HEK293 (cell line): ENCODE results near the gene GRN.

Experiments
- CTCF ChIA-PET: fragments of 350-600 bp; formaldehyde crosslinking; extraction: SDS; loops from one replicate; lab custom pipeline; 2021; ENCODE audit warnings: antibody characterized with exemption; lab: Yijun Ruan, JAX
- POLR2A ChIA-PET: fragments of 300-600 bp; formaldehyde crosslinking; extraction: SDS; loops from one replicate; lab custom pipeline; 2020; ENCODE audit warnings: antibody characterized with exemption, inconsistent platforms; lab: Yijun Ruan, JAX
- H3K27ac ChIP-seq: fragments of 200-500 bp; sonication (Bioruptor generic); 2 replicates; pipeline ENCODE4 v1.5.1; 2014; ENCODE audit warnings: low read depth, low read length, control low read depth, inconsistent platforms; ENCODE audit errors: extremely low read depth
- H3K36me3 ChIP-seq, 2 experiments: fragments of 200-500 bp in 1 of 2; sonication (Bioruptor generic) in 1 of 2; 1 replicate in 1 of 2; 2 replicates in 1 of 2; pipeline ENCODE4 v1.5.1; 2014 to 2017; ENCODE audit warnings: inconsistent platforms in 2 of 2, low read length in 2 of 2; ENCODE audit not compliant: control insufficient read depth in 2 of 2, insufficient read depth in 1 of 2
- H3K4me1 ChIP-seq: fragments of 200-500 bp; sonication (Bioruptor generic); 2 replicates; pipeline ENCODE4 v1.5.1; 2014; ENCODE audit warnings: mild to moderate bottlenecking, low read length, inconsistent platforms; ENCODE audit not compliant: control insufficient read depth, insufficient read depth
- H3K4me3 ChIP-seq: 2 replicates; pipeline ENCODE4 v1.5.1; 2011; ENCODE audit warnings: low read depth, mild to moderate bottlenecking, control low read depth, low read length, moderate library complexity
- H3K9me3 ChIP-seq: fragments of 200-500 bp; sonication (Bioruptor generic); 2 replicates; pipeline ENCODE4 v1.5.1; 2014; ENCODE audit warnings: low read depth, low read length, inconsistent platforms; ENCODE audit not compliant: control insufficient read depth, insufficient read depth
- BCL6B ChIP-seq: fragments of 450-650 bp; formaldehyde crosslinking; IDR thresholded peaks from 2 replicates; pipeline ENCODE4 v1.5.1; 2017; ENCODE audit warnings: missing biosample characterization, missing genetic modification characterization
- FEZF1 ChIP-seq: fragments of 450-650 bp; formaldehyde crosslinking; IDR thresholded peaks from 2 replicates; pipeline ENCODE4 v1.5.1; 2016; ENCODE audit warnings: missing biosample characterization, missing genetic modification characterization
- IKZF3 ChIP-seq: fragments of 450-650 bp; IDR thresholded peaks from 2 replicates; pipeline ENCODE4 v1.5.0; 2018; ENCODE audit warnings: missing biosample characterization, mild to moderate bottlenecking, missing genetic modification characterization, moderate library complexity
- MYNN ChIP-seq: fragments of 450-650 bp; formaldehyde crosslinking; IDR thresholded peaks from 2 replicates; pipeline ENCODE4 v1.5.1; 2016; ENCODE audit warnings: missing biosample characterization, missing genetic modification characterization, borderline replicate concordance
- PRDM6 ChIP-seq: fragments of 450-650 bp; formaldehyde crosslinking; IDR thresholded peaks from 2 replicates; pipeline ENCODE4 v1.5.1; 2017; ENCODE audit warnings: missing biosample characterization, missing genetic modification characterization
- SETDB1 ChIP-seq: IDR thresholded peaks from one replicate; pipeline ENCODE4 v1.6.1; 2017; ENCODE audit warnings: mild to moderate bottlenecking, low read length, moderate library complexity, mixed read lengths; ENCODE audit not compliant: insufficient read length
- ZBTB6 ChIP-seq: fragments of 450-650 bp; formaldehyde crosslinking; IDR thresholded peaks from 2 replicates; pipeline ENCODE4 v1.5.1; 2017; ENCODE audit warnings: missing biosample characterization, missing genetic modification characterization
- ZFP3 ChIP-seq: fragments of 450-650 bp; formaldehyde crosslinking; IDR thresholded peaks from 2 replicates; pipeline ENCODE4 v1.5.1; 2016; ENCODE audit warnings: low read depth, missing biosample characterization, missing genetic modification characterization
- ZFP41 ChIP-seq: fragments of 450-650 bp; formaldehyde crosslinking; IDR thresholded peaks from 2 replicates; pipeline ENCODE4 v1.5.1; 2016; ENCODE audit warnings: missing biosample characterization, missing genetic modification characterization, borderline replicate concordance
- ZNF10 ChIP-seq: fragments of 450-650 bp; formaldehyde crosslinking; IDR thresholded peaks from 2 replicates; pipeline ENCODE4 v1.5.1; 2017; ENCODE audit warnings: missing biosample characterization, missing genetic modification characterization
- ZNF157 ChIP-seq: fragments of 450-650 bp; formaldehyde crosslinking; IDR thresholded peaks from 2 replicates; pipeline ENCODE4 v1.5.1; 2016; ENCODE audit warnings: missing biosample characterization, missing genetic modification characterization
- ZNF19 ChIP-seq: fragments of 450-650 bp; formaldehyde crosslinking; IDR thresholded peaks from 2 replicates; pipeline ENCODE4; 2016; ENCODE audit warnings: missing biosample characterization, missing genetic modification characterization, low read depth
- ZNF2 ChIP-seq: fragments of 450-650 bp; formaldehyde crosslinking; IDR thresholded peaks from 2 replicates; pipeline ENCODE4 v1.5.1; 2016; ENCODE audit warnings: missing biosample characterization, missing genetic modification characterization
- ZNF211 ChIP-seq: fragments of 450-650 bp; formaldehyde crosslinking; IDR thresholded peaks from 2 replicates; pipeline ENCODE4 v1.5.1; 2016; ENCODE audit warnings: low read depth, missing biosample characterization, missing genetic modification characterization
- ZNF214 ChIP-seq: fragments of 450-650 bp; formaldehyde crosslinking; IDR thresholded peaks from 2 replicates; pipeline ENCODE4 v1.5.1; 2017; ENCODE audit warnings: missing biosample characterization, mild to moderate bottlenecking, missing genetic modification characterization, borderline replicate concordance
- ZNF223 ChIP-seq: fragments of 450-650 bp; formaldehyde crosslinking; IDR thresholded peaks from 2 replicates; pipeline ENCODE4 v1.5.1; 2016; ENCODE audit warnings: missing biosample characterization, missing genetic modification characterization
- ZNF292 ChIP-seq: fragments of 450-650 bp; formaldehyde crosslinking; IDR thresholded peaks from 2 replicates; pipeline ENCODE4 v1.5.1; 2016; ENCODE audit warnings: low read depth, missing biosample characterization, missing genetic modification characterization, borderline replicate concordance
- ZNF335 ChIP-seq: fragments of 450-650 bp; formaldehyde crosslinking; conservative IDR thresholded peaks from 2 replicates; pipeline ENCODE4 v1.5.1; 2016; ENCODE audit warnings: missing biosample characterization, missing genetic modification characterization
- ZNF449 ChIP-seq: fragments of 450-650 bp; formaldehyde crosslinking; IDR thresholded peaks from 2 replicates; pipeline ENCODE4 v1.5.1; 2017; ENCODE audit warnings: missing biosample characterization, mild to moderate bottlenecking, missing genetic modification characterization, moderate library complexity
- ZNF571 ChIP-seq: fragments of 450-650 bp; formaldehyde crosslinking; IDR thresholded peaks from 2 replicates; pipeline ENCODE4 v1.5.0; 2017; ENCODE audit warnings: missing biosample characterization, missing genetic modification characterization
- ZNF600 ChIP-seq: fragments of 450-650 bp; formaldehyde crosslinking; IDR thresholded peaks from 2 replicates; pipeline ENCODE4 v1.5.1; 2016; ENCODE audit warnings: missing biosample characterization, missing genetic modification characterization
- ZNF624 ChIP-seq: fragments of 450-650 bp; formaldehyde crosslinking; IDR thresholded peaks from 2 replicates; pipeline ENCODE4 v1.5.1; 2017; ENCODE audit warnings: missing biosample characterization, missing genetic modification characterization
- ZSCAN30 ChIP-seq: fragments of 450-650 bp; IDR thresholded peaks from 2 replicates; pipeline ENCODE4 v1.5.1; 2018; ENCODE audit warnings: missing biosample characterization, mild to moderate bottlenecking, missing genetic modification characterization, moderate library complexity
- TF ChIP-seq, protein P1 (sequence below): fragments of 450-650 bp; formaldehyde crosslinking; IDR thresholded peaks from 2 replicates; pipeline ENCODE4 v1.5.1; 2017; ENCODE audit warnings: missing biosample characterization, missing genetic modification characterization

GRN gene

DNA sequence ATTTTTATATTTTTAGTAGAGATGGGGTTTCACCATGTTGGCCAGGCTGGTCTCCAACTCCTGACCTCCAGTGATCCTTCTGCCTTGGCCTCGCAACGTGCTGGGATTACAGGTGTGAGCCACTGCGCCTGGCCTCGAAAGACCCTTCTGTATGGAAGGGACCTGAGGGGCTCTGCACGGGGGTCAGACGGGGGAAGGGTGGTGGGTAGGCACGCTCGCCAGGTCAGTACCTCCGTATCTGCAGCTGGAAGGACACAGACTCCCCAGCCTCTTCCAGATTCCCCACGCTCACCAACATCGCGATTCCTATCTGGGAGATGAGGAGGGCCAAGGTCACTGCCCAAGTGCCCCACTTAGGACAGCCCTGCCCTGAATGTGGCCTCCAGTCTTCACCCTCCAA is 31.7 kb downstream of the GRN start (continued):
- no peak for TF ChIP-seq ZNF211 (tag by site-specific recombination)
- no peak for TF ChIP-seq ZNF292 (tag by site-specific recombination)
- TF ChIP-seq ZNF157 (tag by site-specific recombination): no peak
- no peak for TF ChIP-seq ZFP41 (tag by site-specific recombination)
- TF ChIP-seq ZBTB6: no peak
- TF ChIP-seq ZNF223 (tag by site-specific recombination): no peak
- TF ChIP-seq FEZF1 (tag by site-specific recombination): no peak
- TF ChIP-seq PRDM6 (tag by site-specific recombination): no peak
- no peak for TF ChIP-seq ZNF571
- TF ChIP-seq ZFP3: no peak
- TF ChIP-seq ZSCAN30 (tag by site-specific recombination): no peak
- no peak for TF ChIP-seq ZNF449 (tag by site-specific recombination)
- TF ChIP-seq ZNF2 (tag by site-specific recombination): no peak
- TF ChIP-seq ZNF600: no peak
- TF ChIP-seq ZNF10 (tag by site-specific recombination): no peak

GRCh38 chr17:44378171-44378705 is 33.1 kb downstream of the GRN start:
- H3K27ac ChIP-seq: no peak overlapping the region
- POLR2A ChIA-PET: interaction anchor here (0.7 kb wide), 1 partner anchor 527 kb away, joined by 3 read pairs; no protein-coding TSS in a partner anchor
- H3K9me3 ChIP-seq: no peaks in the 10 kb centered on the region
- TF ChIP-seq IKZF3 (no peak), SETDB1 (no peak), ZNF19 (tag by site-specific recombination) (no peak), BCL6B (no peak), ZNF624 (tag by site-specific recombination) (no peak), MYNN (no peak), ZNF335 (tag by site-specific recombination) (no peak), PRDM6 (tag by site-specific recombination) (no peak), ZNF214 (tag by site-specific recombination) (no peak)
- TF ChIP-seq, protein P1, sequence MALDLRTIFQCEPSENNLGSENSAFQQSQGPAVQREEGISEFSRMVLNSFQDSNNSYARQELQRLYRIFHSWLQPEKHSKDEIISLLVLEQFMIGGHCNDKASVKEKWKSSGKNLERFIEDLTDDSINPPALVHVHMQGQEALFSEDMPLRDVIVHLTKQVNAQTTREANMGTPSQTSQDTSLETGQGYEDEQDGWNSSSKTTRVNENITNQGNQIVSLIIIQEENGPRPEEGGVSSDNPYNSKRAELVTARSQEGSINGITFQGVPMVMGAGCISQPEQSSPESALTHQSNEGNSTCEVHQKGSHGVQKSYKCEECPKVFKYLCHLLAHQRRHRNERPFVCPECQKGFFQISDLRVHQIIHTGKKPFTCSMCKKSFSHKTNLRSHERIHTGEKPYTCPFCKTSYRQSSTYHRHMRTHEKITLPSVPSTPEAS: no peak
- CTCF ChIA-PET: interaction anchor here (1.5 to 1.7 kb wide), 2 partner anchors 15 to 16 kb away, joined by 4 to 7 read pairs; partner anchors contain the start of gene FAM171A2
- H3K4me3 ChIP-seq: no peak overlapping the region
- H3K36me3 ChIP-seq: no peaks in the 10 kb centered on the region
- H3K4me1 ChIP-seq: no peaks in the 10 kb centered on the region
